Measurements from ENCODE around the gene TBC1D22A.

GRCh38 chr22:46865052-46865434 is 102.6 kb downstream of the TBC1D22A start:
- TF ChIP-seq PATZ1 (CRISPR knock-in tag; IDR thresholded peaks at IDR 0.05; ENCODE audit: borderline replicate concordance) (no peak), CSDC2 (CRISPR knock-in tag; IDR thresholded peaks at IDR 0.05) (no peak), ZFP3 (CRISPR knock-in tag; IDR thresholded peaks at IDR 0.05) (no peak), OSR1 (CRISPR knock-in tag; IDR thresholded peaks at IDR 0.05) (no peak), TCF4 (CRISPR knock-in tag; IDR thresholded peaks at IDR 0.05; ENCODE audit: borderline replicate concordance) (no peak), ARNTL (CRISPR knock-in tag; IDR thresholded peaks at IDR 0.05; ENCODE audit: borderline replicate concordance, low read depth) (no peak), ZNF70 (CRISPR knock-in tag; IDR thresholded peaks at IDR 0.05) (no peak), RARB (CRISPR knock-in tag; IDR thresholded peaks at IDR 0.05) (no peak), ESRRG (CRISPR knock-in tag; IDR thresholded peaks at IDR 0.05) (no peak), POU6F1 (CRISPR knock-in tag; IDR thresholded peaks at IDR 0.05; ENCODE audit: borderline replicate concordance, low read depth) (no peak), GLIS3 (CRISPR knock-in tag; IDR thresholded peaks at IDR 0.05) (no peak)
